Adrenal gland (tissue), 12 donors: ENCODE data around the gene UST. TPM values are rescaled to one million over a fixed set of nuclear protein-coding genes. Genes with fewer than 3 reads are reported as not detected.

Experiments used
- DNase-seq, 7 donors: peaks; one replicate each; pipeline ENCODE4 v3.0.0-alpha.2; 2019 to 2020
- H3K27ac ChIP-seq, 5 donors: fragments of 200-600 bp; sonication (generic) in 4 of 5; 1 replicate in 3 of 5; 2 replicates in 2 of 5; pipeline versions ENCODE4 v1.5.1 to v1.8.0; 2016 to 2020; ENCODE audit warnings: mild to moderate bottlenecking in 1 of 5
- H3K27me3 ChIP-seq: fragments of 200-600 bp; 2 replicates; pipeline ENCODE4 v1.8.0; 2021
- H3K36me3 ChIP-seq, 2 donors: fragments of 200-600 bp; replicated peaks in 1 of 2; 1 replicate in 1 of 2; 2 replicates in 1 of 2; pipeline versions ENCODE4 v1.5.1 to v1.8.0; 2018 to 2022
- H3K4me1 ChIP-seq, 2 donors: fragments of 200-600 bp; replicated peaks in 1 of 2; 1 replicate in 1 of 2; 2 replicates in 1 of 2; pipeline versions ENCODE4 v1.5.1 to v1.8.0; 2018 to 2021
- H3K4me3 ChIP-seq, 4 donors: fragments of 200-600 bp; sonication (generic) in 3 of 4; one replicate each; pipeline ENCODE4 v1.5.1; 2016 to 2018
- H3K9me3 ChIP-seq, 3 donors: fragments of 200-600 bp; sonication (generic) in 1 of 3; replicated peaks in 1 of 3; 1 replicate in 2 of 3; 2 replicates in 1 of 3; pipeline versions ENCODE4 v1.5.1 to v1.8.0; 2016 to 2021
- POLR2A ChIP-seq, 2 donors: fragments of 450-650 bp; IDR thresholded peaks; one replicate each; pipeline ENCODE4 v1.6.1; 2017; ENCODE audit warnings: antibody characterized with exemption in 2 of 2, mild to moderate bottlenecking in 2 of 2, moderate library complexity in 1 of 2
- WGBS, 4 donors: extraction: QIAGEN DNeasy Blood & Tissue Kit in 2 of 4; methylation state at CpG; one replicate each; pipeline versions ENCODE4 v1.1.5 to v1.1.7; 2013 to 2017; 5-methylcytosine and 5-hydroxymethylcytosine counted together
- intact Hi-C, 2 donors: fragments of 100-400 bp; cut with DNase I; formaldehyde crosslinking; loops; one replicate each; pipeline versions ENCODE4 v1.14.1 to v1.15.0; 2022 to 2023
- polyA plus RNA-seq, 3 donors: library from polyadenylated mRNA; stranded (reverse); fragments of 200-250 nt in 2 of 3; fragments of 350-450 nt in 1 of 3; fragmentation: Illumina TruSeq in 1 of 3; extraction: RNeasy Lipid Tissue Mini Kit (QIAGEN cat#74804) in 1 of 3; gene quantifications; one replicate each; pipeline ENCODE4 v1.2.3, GENCODE V29; 2013 to 2014
- total RNA-seq, 9 donors: library from RNA; depleted of rRNA in 4 of 9; stranded (reverse); fragments of >200 nt in 4 of 9; fragments of 120-200 nt in 1 of 9; fragmentation: NEBNext Ultra II Directional in 1 of 9; extraction: Animal tissue kit (Norgen Biotek cat#: 25700) in 1 of 9; gene quantifications; one replicate each; pipeline versions ENCODE4 v1.1.0 to v1.2.4, GENCODE V29; 2013 to 2023
- TF ChIP-seq, protein P1 (sequence below), 6 experiments: fragments of 450-650 bp in 4 of 6; fragments of 200-600 bp in 2 of 6; sonication (generic) in 1 of 6; IDR thresholded peaks; 1 replicate in 5 of 6; 2 replicates in 1 of 6; pipeline versions ENCODE4 v1.5.1 to v1.8.0; 2016 to 2021; ENCODE audit warnings: antibody characterized with exemption in 6 of 6, mild to moderate bottlenecking in 2 of 6, moderate library complexity in 1 of 6
- donor health status: healthy with polysubstance abuse.
- donor health status: Bipolar disorder and iron deficiency.
- donor health status: DM: yes; HTN: yes; CAD: no.
- donor health status: DM: no; HTN: no; CAD: no.
- donor health status: DM: no; HTN: no; CAD: no.
- donor health status: DM: yes; HTN: yes; CAD: no.

UST gene
- total and polyA plus RNA-seq, 12 donors: 5.9 to 37.4 (median 18.3) TPM

DNA sequence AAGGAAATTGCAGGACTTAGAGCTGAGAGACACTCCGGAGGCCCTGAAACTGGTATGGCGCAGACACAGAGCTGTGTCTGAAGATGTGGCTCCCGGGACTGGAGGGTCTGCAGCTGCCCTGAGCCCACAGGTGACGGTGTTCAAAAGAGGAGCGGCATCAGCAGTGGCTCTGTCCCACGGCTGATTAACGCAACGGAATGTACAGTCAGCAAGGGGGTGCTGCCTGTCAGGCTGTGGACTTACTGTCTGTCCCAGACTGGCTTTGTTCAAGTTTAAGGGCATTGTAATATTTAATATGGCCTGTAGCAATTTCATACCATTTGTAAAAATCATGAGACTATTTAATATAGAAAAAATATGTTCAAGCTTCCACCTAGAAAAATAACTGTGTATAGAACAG, 342.7 kb downstream of the UST start:
- intact Hi-C loops: loop anchor here (5.0 to 10.0 kb wide), 2 partner anchors 225 to 338 kb away; partner anchors contain the start of gene TAB2 (in 1 of the 2)
- Histone ChIP-seq H3K9me3 (no peaks in the 10 kb centered on the region), H3K36me3 (no peaks in the 10 kb centered on the region), H3K4me3 (no peak overlapping the region), H3K27ac (no peak overlapping the region), H3K4me1 (peaks cover 9 to 10% of the 10 kb centered on the region in 2 donors), H3K27me3 (no peaks in the 10 kb centered on the region)
- 86 to 93% (median 88%) methylated on average over 8 of the region's 8 CpGs for WGBS, 4 donors
- DNase-seq: no peak
- no peak for TF ChIP-seq POLR2A (IDR thresholded peaks at IDR 0.05)
- TF ChIP-seq, protein P1, sequence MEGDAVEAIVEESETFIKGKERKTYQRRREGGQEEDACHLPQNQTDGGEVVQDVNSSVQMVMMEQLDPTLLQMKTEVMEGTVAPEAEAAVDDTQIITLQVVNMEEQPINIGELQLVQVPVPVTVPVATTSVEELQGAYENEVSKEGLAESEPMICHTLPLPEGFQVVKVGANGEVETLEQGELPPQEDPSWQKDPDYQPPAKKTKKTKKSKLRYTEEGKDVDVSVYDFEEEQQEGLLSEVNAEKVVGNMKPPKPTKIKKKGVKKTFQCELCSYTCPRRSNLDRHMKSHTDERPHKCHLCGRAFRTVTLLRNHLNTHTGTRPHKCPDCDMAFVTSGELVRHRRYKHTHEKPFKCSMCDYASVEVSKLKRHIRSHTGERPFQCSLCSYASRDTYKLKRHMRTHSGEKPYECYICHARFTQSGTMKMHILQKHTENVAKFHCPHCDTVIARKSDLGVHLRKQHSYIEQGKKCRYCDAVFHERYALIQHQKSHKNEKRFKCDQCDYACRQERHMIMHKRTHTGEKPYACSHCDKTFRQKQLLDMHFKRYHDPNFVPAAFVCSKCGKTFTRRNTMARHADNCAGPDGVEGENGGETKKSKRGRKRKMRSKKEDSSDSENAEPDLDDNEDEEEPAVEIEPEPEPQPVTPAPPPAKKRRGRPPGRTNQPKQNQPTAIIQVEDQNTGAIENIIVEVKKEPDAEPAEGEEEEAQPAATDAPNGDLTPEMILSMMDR (IDR thresholded peaks at IDR 0.05): no peak

DNA sequence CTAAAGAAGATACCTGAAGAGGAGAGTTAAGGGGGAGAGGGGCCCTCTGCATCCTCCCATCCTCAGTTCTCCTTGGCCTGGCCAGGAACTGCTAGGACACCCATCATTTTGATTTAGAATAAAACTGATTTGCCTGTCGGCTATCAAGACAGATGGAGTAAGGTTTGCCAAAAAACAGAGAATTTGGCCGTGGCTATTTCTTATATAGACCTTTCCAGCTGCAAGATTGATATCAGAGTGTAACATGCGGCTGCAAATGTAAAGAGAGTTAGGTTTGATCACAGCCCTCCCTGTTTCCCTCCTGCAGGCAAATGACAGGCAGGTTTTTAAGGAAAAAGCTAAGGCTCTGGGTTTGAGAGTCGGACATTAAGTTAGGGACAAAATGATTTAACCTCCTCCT, 344.1 kb downstream of the UST start:
- Histone ChIP-seq H3K9me3 (no peaks in the 10 kb centered on the region), H3K27me3 (no peaks in the 10 kb centered on the region), H3K4me3 (no peak overlapping the region), H3K27ac (no peak overlapping the region), H3K36me3 (no peaks in the 10 kb centered on the region), H3K4me1 (peaks cover 22% of the 10 kb centered on the region in 2 donors)
- DNase-seq: no peak
- intact Hi-C loops: no loop called here
- 62 to 76% (median 68%) methylated on average over 4 of the region's 4 CpGs for WGBS, 4 donors
- TF ChIP-seq POLR2A (IDR thresholded peaks at IDR 0.05): no peak
- TF ChIP-seq, protein P1 (IDR thresholded peaks at IDR 0.05): no peak

DNA sequence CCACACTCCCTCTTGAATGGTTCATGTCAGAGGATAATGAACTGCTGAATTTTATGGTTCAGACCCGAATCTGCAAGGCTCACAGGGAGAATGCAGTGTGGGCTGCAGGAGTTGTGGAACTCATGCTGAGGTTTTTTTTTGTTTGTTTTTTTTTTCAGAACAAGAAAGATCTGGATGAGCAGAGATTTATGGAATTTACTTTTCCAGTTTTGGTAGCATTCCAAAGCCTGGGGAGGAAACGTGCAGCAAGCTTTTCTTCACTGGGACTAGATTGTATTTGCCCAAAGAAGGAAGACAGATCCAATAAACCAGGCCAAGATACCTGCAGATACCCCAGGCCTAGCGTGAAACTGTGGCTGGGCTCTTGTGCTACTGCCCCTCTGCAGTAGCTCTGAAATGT, 346.8 kb downstream of the UST start:
- WGBS, 4 donors: 40 to 52% (median 46%) methylated on average over 3 of the region's 3 CpGs
- intact Hi-C loops: no loop called here

GRCh38 chr6:149094156-149094555, 347.3 kb downstream of the UST start:
- Histone ChIP-seq H3K27ac (no peak overlapping the region), H3K4me1 (peaks cover 22% of the 10 kb centered on the region in 2 donors), H3K27me3 (no peaks in the 10 kb centered on the region), H3K36me3 (no peaks in the 10 kb centered on the region), H3K4me3 (no peak overlapping the region), H3K9me3 (peaks cover 0 to 12% (median 6%) of the 10 kb centered on the region in 3 donors)
- intact Hi-C loops: no loop called here
- 41 to 72% (median 50%) methylated on average over 3 of the region's 3 CpGs for WGBS, 4 donors
- peak in 1 of 7 donors; percentile 9 for DNase-seq
- TF ChIP-seq, protein P1 (IDR thresholded peaks at IDR 0.05): no peak
- no peak for TF ChIP-seq POLR2A (IDR thresholded peaks at IDR 0.05)

More for the DNA sequence above, 346.8 kb downstream of the UST start:
- H3K36me3 ChIP-seq: no peaks in the 10 kb centered on the region
- peaks cover 22% of the 10 kb centered on the region in 2 donors for H3K4me1 ChIP-seq
- H3K4me3 ChIP-seq: no peak overlapping the region
- no peak overlapping the region for H3K27ac ChIP-seq
- TF ChIP-seq POLR2A (IDR thresholded peaks at IDR 0.05): no peak
- TF ChIP-seq, protein P1 (IDR thresholded peaks at IDR 0.05): no peak
- H3K9me3 ChIP-seq: peaks cover 0 to 8% (median 3%) of the 10 kb centered on the region in 3 donors
- no peak for DNase-seq
- no peaks in the 10 kb centered on the region for H3K27me3 ChIP-seq
